Activated T-helper 1 cell treated with anti-CD3 and anti-CD28 coated beads, Interleukin-2, amount 50 U/mL, for 16 hours (primary cell): ENCODE measurements around the gene DIP2C.

Source experiments
- DNase-seq, 2 donors: peaks; one replicate each; pipeline ENCODE4 v3.0.0-alpha.2; 2020; ENCODE audit warnings: low read depth in 1 of 2, low spot score in 1 of 2

The DIP2C gene

GRCh38 chr10:385571-386300 is 303.7 kb downstream of the DIP2C start:
- no peak for DNase-seq

- no peak for DNase-seq
Observed at GRCh38 chr10:384538-385305, 304.7 kb downstream of the DIP2C start.

GRCh38 chr10:383519-383918 is 305.9 kb downstream of the DIP2C start:
- no peak for DNase-seq

- DNase-seq: no peak
Observed at GRCh38 chr10:381805-382204, 307.7 kb downstream of the DIP2C start.

- DNase-seq: no peak
Observed at GRCh38 chr10:381346-381745, 308.1 kb downstream of the DIP2C start.

GRCh38 chr10:380313-380940 is 309.0 kb downstream of the DIP2C start:
- no peak for DNase-seq

- DNase-seq: no peak
Observed at GRCh38 chr10:378930-379704, 310.4 kb downstream of the DIP2C start.

- DNase-seq: no peak
Observed at GRCh38 chr10:378230-378929, 311.1 kb downstream of the DIP2C start.

GRCh38 chr10:377228-377627 is 312.2 kb downstream of the DIP2C start:
- no peak for DNase-seq

- no peak for DNase-seq
Observed at GRCh38 chr10:375815-376505, 313.5 kb downstream of the DIP2C start.

GRCh38 chr10:374354-374753 is 315.1 kb downstream of the DIP2C start:
- DNase-seq: no peak

- no peak for DNase-seq
Observed at GRCh38 chr10:373526-374309, 315.8 kb downstream of the DIP2C start.

GRCh38 chr10:373015-373414 is 316.5 kb downstream of the DIP2C start:
- DNase-seq: no peak

GRCh38 chr10:372566-372965 is 316.9 kb downstream of the DIP2C start:
- no peak for DNase-seq

GRCh38 chr10:371515-371914 is 318.0 kb downstream of the DIP2C start:
- DNase-seq: no peak

- DNase-seq: no peak
Observed at GRCh38 chr10:370449-370825, 319.0 kb downstream of the DIP2C start.

GRCh38 chr10:369684-370448 is 319.6 kb downstream of the DIP2C start:
- no peak for DNase-seq

- no peak for DNase-seq
Observed at GRCh38 chr10:369221-369683, 320.2 kb downstream of the DIP2C start.
